Stimulated activated CD8-positive, alpha-beta memory T cell treated with anti-CD3 and anti-CD28 coated beads, Interleukin-15, amount 100 ng/mL, for 24 hours (primary cell): ENCODE results near the gene KCNH1.

Experiments used
- DNase-seq: peaks from one replicate; pipeline ENCODE4 v3.0.0-alpha.2; 2020; ENCODE audit warnings: low read depth

Gene KCNH1

DNA sequence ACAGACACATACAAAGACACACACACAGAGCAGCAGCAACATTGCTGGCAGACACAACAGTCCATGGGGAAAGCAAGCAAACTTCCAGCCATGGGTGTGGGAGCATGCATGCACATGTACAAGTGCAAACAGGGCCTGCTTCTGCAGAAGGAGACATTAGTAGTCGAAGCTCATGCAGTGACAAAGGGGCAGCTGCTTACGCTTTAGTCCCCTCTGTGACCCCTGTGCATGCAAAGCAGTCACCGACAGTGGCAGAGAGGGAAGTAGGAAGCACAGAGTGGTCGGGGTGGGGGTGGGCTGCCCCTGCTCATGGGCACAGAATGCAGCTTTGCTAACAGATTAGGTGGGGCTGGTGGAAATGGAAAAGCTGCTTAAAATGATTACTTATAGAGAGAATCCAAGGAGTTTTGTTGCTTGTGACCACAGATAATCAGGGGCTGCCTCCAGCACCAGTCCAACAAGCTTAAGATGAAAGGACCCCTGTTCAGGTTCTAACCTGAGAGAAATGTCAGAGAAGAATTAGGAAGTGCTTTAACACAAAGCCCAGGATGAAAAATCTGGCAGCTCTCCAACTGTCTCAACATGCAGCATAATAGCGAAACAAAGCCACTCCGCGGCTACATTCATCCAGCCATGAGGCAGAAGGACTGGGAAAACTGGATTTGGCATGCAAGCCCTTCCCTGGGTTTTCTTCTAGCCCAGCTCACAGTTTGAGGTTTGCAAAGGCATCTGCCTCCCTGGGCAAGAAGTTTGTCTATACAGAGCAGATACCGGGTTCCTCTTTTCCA lies 378.9 kb downstream of the KCNH1 start:
- DNase-seq, result no peak

DNA sequence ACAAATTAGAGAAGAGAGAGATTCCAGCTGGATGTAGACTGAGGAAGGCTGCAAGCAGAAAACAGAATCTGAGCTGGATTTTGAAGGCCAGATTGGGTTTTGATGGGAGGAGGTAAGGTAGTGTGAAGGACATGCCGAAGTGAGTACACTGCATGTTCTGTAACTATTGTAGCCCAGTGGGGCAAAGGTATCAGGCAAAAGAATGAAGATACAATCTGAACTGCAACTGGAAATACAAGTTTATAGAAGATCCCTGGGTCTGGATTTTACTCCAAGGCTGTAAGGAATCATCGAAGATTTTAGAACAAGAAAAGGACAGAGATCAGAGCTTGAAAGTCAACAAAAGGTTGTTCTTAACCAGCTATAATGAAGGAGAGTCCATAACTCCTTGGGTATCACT lies 382.0 kb downstream of the KCNH1 start:
- DNase-seq, result no peak

DNA sequence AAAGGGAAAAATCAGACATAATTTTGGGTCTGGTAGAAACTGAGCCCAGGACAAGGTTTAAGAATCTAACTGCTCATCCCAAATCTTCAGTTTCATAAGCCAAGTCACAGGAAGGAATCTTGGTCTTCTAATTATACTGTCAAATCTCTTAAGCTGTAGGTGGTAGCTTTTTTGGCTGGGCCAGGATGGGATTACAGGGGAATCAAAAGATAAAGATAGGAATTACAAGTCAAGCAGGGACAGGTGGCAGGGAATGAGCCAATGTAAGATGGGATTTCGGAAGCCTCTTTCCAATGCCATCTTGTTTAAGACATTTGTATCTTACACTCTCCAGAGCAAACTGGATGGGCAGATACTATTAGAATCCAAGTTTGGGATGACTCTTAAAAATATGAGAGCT lies 383.5 kb downstream of the KCNH1 start:
- DNase-seq, result no peak

DNA sequence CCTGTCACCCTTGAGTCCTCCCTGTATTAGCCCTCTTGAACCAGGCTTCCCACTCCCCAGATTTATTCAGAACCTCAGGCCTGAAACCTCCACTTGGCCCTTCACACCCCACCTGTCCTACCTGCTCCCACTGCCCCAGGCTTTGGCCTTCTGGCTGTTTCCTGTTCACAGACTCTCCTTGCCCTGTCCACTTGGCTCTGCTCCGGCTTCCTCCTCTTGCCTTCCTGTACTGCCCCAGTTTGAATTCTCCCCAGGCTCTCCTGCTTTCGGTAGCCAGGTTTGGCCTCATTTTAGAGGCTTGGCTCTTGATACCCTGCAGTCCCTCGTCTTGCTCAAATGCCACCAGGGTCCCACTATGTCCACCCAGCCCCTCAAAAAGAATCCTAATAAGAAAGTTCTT lies 385.2 kb downstream of the KCNH1 start:
- DNase-seq, result no peak

DNA sequence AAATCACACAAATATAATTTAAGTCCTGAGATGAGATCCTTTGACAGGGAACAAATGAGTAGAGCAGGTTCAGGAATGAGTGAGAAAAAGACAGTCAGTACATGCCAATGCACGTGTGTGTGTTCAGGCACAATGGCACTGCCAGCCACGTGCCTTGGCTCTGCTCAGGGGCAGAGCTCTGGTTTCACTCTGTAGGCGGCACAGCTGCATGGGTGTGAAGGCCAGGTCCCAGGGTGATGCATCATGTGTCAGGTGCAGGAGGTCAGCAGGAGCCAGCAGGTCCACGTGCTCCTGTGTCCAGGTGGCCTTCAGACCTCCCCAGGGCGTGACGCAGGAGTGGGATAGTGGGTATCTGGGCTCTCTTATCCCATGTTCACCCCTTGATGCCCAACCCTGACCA lies 386.1 kb downstream of the KCNH1 start:
- DNase-seq, result no peak

DNA sequence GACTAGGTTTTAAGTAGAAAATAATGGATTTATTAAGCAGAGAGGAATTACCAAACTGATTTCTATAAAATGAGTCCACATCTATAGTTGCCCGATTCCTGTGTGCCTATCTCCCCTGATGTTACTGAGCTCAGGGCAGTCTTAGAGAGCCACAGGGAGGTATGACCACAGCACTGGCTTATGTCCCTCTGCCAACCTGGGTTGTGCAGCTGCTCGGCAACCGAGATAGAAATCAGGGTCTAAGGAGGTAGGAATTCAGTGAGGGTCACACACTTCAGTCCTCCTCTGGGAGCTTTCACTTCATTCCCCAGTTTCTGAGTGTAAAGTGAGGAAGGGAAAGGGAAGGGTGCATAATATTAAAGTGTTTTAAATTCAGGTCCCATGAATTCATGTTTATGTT lies 386.8 kb downstream of the KCNH1 start:
- no peak for DNase-seq

DNA sequence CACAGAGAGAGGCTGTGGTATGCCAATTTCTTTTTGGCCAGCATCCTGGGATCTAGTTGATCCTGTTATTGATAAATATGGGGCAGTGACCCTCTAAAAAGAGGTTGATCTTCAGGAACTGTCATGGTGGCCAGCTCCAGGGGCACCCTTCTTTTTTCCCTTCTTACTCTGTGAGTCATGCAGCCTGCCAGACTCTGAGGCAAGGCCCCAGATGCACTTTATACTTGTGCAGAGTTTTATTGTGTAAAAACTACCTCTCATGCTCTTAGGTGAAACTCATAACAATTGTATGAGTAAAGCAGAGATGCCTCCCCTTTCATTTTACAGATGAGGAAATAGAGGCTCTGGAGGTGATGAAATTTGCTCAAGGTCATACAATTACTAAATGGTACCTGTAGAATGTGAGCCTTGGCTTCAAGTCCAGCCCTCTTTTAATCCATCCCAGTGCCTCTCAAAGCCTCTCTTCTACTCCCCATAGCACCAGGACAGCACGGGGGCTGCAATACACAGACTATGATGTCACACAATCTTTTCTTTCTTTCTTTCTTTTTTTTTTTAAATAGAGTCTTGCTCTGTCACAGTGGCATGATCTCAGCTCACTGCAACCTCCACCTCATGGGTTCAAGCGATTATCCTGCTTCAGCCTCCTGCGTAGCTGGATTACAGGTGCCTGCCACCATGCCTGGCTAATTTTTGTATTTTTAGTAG lies 387.8 kb downstream of the KCNH1 start:
- no peak for DNase-seq

DNA sequence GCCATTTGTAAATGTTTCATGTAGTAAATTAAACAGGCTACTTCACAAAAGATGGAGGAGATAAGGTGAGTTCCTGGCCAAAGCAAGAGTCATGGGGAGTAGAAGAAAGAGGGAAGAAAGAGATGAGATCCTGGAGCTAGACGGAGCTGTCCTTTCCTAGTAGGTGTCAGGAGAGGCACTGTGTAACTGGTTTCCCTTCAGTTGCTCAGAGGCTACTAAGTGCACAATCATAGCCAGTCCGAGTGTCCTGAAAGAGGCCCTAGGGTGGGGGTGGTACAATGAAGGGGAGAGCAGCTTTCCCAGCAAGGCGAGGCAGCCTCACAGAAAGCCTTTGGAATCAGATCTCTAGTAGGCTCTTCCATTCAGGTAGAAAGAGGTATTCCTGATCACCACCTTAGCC lies 390.9 kb downstream of the KCNH1 start:
- no peak for DNase-seq

DNA sequence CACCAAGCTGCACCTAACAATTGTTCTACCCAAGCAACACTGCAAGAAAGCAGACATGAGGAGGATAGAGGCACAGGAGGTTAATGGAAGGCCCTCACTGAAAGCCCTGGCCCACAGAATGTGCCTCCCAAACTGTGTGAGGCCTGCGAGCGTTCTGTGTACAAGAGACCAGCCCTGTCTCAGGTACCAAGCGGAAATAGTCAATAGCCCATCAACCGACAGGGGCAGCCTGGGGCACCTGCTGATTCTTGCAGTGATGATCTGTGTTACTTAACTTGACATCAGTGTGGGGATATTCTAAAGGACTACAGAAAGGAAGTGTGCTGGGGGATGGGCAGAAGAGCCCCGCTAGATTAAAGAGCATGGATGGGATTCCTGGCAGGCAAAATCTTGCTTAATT lies 392.4 kb downstream of the KCNH1 start:
- DNase-seq, result no peak

DNA sequence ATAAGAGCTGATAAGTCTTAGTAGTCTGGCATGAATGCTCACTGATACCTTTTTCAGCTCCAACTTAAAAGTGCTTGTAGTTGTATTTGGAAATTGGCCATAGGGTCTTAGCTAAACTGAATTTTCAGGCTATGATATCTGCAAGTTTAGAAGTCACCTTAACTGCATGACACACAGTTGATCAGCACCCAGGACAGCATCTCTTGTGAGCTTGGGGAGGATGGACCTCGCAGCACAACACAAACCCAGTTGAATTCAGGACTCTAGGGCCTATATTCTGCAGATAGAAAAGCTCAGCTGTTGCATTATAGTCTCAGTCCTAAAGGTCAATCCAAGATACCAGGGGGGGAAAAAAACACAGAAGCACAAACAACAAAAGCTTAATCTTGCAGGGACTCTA lies 394.3 kb downstream of the KCNH1 start:
- no peak for DNase-seq

DNA sequence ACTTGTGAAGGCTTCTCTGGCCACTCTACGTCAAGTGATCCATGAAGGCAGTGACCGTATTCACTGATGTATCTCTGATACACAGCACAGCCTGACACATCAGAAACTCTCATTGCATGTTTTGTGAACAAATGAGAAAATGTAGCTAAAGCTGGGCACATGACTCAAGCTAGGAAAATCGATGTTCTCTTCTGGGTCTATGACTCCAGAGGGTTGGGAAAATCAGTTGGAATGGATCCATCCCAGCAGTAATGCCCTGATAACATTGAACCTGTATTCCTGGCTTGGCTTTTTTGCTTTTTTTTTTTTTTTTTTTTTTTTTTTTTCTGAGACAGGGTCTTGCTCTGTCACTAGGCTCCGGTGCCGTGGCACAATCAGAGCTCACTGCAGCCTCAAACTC lies 395.7 kb downstream of the KCNH1 start:
- no peak for DNase-seq

DNA sequence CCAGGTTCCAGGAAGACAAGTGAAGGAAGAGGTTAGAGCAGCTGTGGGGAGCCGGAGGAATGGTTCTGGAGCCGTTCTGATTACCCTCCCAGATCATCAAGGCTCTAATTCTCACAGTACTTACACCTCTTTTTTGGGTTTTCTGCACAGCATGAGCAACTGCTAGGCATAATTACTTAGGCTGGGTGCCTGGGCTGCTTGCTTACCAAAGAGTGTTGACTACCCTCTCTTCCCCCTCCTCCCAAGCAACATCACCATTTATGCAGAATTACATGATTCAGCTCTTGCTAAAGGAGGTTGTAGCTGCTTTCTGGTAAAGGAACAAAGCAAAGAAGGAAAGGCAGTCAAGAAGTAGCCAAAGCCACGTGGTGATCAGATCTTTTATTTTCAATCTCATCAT lies 397.2 kb downstream of the KCNH1 start:
- no peak for DNase-seq

DNA sequence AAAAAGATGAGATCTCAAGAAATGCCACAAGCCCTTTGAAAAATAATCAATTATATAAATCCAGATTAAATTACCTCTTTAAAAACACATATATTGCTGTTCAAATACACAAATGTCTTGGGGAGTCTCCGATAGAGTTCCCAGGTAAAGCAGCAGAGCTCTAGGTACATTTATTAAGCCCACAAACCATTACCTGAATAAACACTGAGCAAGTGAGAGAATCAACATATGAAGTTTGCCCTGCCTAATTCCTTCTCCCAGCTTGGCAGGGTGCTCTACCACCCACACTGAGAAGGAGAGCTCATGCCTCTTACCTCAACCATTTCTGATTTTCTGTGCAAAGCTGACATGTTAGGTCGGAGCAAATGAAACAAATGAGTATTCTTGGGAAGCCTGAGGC lies 402.4 kb downstream of the KCNH1 start:
- no peak for DNase-seq

DNA sequence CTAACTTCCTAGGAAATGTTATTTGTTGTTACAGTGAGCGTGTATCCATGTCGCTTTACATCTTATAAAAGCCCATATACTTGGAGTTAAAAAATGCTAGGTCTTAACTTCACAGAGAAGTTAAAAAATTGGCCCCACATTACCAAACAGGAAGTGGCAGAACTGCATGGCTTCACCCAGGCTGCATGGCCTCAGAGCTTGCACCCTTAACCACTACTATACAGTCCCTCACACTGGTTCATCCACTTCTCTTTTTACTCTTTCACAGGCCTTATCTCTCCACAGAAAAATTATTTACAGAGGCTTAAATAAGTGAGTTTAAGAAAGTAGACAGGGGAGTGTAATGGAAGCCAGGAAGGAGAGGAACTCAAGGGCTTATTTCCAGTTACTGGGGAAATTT lies 402.8 kb downstream of the KCNH1 start:
- no peak for DNase-seq

DNA sequence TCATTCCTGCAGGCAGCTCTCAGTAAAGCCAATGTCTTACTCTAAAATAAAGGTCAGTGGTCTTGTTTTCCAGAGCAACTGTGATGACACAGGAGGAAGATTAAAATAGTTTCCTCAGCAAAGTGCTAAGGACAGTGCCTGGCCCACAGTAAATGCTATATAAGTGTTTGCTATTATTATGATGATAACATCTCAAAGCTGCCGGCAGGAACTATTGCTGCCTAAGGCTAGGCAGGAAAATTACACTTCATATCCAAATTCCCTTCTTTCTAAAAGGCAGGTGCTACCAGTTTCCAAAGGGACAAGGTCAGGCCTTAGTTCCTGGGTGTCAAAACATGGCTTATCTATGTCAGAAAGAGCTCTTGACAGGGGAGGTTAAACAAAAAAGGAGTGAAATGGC lies 403.9 kb downstream of the KCNH1 start:
- DNase-seq, result no peak

DNA sequence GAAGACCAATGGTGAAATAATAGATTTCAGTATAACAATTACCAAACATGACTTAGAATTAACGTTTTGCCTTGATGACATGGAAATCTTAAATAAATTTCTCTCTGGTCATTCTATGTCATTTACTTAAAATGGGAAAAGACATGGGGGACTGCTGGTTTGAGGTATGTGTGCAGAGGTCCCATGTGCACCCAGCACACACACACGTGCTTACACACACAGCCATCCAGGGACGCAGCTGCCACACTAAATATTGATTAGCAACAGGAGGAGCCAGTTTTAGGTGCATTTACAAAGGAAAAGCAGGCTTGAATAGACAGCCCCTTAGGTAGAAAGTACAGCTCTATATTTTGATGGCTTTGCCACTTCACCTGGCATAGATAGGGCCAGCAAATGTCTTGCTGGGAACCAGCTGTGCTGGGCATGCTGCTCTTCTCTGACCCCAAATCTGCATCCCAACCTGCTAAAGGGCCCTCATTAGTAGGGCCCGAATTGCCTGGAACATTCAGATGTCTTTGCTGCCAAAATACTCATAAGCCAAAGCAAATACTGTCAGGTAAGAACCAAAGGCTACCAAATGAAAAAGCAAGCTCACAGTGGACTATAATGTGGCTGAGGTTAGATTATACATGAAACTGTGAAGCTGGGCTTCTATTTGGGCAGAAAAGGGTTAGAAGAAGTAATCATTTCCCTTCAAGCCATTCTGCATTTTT lies 405.4 kb downstream of the KCNH1 start:
- DNase-seq, result no peak

DNA sequence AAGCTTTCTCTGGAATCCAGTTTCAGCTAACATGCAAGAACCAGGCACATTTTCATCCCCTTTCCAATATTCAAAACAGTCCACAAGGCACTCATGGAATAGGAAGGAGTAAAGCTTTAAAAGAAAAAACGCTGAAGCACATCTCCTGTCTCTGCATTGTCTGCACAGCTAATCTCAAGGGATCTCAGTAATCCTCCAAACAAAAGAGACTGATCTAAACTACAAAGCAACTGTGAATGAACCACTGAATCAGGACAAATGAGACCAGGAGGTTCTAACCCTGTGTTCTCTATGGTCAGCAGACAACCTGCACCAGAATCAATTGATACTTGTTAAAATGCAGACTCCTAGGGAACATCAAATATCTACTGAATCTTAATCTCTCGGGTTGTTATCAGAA lies 406.2 kb downstream of the KCNH1 start:
- no peak for DNase-seq

DNA sequence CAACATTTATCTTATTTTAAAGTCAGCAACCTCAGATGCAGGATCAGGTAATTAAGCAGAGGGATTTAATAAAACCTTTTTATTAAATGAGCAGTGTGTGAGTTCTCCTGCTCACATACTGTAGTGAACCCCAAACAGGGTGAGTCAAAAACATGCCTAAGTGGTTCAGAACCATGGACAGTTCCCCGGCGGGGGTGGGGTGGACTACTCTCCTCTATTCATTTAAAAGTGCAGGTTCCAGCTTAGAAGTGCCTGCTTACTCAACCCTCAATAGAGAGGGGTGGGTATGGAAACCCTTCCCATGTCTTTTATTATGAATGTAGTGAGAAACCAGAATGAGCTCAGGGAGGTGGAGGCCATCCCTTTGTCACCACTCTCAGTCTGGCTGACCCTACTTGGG lies 407.3 kb downstream of the KCNH1 start:
- no peak for DNase-seq

DNA sequence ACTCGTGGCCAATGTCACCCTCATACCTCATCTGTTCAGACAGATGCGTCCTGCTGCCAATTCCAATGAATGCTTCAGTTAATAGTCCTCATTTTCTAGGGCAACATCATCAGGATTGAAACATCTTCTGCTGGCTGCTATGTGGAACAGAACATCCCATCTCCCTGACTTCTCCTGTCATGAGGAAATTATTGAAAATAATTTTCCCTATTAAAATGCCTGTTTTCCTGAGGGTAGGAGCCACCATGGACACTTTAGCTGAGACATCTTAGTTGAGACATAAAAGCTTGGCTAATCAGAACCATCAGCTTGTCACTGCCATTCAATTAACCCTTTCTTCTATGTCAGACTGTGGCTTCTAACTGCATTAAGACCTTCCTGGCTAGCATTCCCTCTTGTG lies 409.2 kb downstream of the KCNH1 start:
- DNase-seq, result no peak

DNA sequence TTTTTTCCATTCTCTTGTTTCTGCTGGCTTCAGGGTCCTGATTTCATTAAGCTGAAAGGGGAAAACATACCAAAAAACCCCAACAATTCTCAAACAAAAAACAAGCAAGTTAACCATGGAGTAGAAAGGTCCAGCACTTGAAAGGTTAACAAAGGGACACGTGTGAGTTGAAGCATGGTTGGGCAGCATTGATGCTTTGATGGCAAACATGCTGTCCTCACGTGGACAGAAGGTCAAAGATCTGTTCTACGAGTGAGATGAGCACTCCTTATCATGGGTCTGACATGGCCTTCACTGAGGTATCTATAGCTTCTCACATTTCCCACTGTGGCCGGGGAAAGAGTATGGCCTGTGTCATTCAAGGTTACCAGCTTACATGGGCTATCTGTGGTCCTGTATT lies 410.3 kb downstream of the KCNH1 start:
- DNase-seq, result no peak

DNA sequence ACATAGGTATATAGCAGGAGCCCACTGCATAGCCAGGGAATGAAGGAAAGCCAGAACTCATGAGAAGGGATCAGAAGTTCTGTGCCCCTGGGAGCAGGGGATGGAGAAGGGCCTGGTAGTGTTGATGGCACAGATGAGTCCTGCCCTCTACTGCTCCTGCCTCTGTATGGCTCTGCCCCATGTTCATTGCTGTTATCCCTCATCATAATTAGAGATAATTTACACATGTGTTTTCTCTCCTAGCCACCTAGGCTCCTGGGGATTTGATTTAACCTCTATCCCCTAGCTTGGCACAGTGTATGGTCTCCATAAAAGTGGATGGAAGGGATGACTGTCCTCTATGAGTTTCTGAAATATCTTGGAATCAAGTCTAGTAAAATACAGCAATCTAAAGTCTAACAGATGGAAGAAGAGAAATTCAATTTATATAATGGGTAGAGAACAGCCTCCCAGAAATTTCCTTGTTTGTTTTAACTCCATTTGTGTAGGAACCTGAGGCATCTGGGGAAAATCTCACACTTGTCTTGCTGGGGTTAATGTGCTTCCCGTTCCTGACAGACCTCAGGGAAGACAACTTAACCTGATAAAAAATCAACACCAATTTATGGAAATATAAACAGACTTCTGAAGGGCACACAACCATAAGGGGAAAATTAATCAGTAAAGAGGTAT lies 411.4 kb downstream of the KCNH1 start:
- no peak for DNase-seq

DNA sequence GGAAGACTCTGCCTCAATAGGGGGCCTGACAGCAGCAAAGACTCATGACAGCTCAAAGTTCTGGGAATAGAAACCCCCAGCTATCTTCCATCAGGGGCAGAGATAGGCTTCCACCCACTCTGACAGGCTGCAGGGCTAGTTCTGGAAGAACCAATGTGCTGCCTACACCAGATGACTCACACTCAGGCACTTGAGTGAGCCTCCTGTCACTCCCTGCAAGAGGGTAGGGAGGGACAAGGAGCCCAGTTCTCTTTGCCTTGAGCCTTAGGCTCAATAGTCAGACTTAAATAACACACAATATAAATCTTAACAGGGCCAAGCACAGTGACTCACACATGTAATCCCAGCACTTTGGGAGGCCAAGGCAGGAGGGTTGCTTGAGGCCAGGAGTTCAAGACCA lies 418.9 kb downstream of the KCNH1 start:
- DNase-seq, result no peak
